Erythroblast (primary cell): ENCODE measurements around the gene SALL4.
"Not testable (repeated sequence)": the region's sequence is repeated elsewhere in the genome, so short reads cannot be mapped to it uniquely, and the experiment has no call there.

Experiments used
- DNase-seq, 2 experiments: peaks; one replicate each; lab custom pipeline; 2025; lab: John Stamatoyannopoulos, UW
- GATA1 ChIP-seq: IDR thresholded peaks from 2 replicates; pipeline ENCODE4 v1.6.1; 2011; ENCODE audit warnings: low read depth, mild to moderate bottlenecking, control low read depth, low read length, moderate library complexity
- POLR2A ChIP-seq: IDR thresholded peaks from 2 replicates; pipeline ENCODE4 v1.6.1; 2011; ENCODE audit warnings: mild to moderate bottlenecking, low read length

SALL4 gene

GRCh38 chr20:51763965-51764602 lies 38.2 kb downstream of the SALL4 start:
- TF ChIP-seq GATA1 = no peak
- no peak for TF ChIP-seq POLR2A
- no peak for DNase-seq

- TF ChIP-seq POLR2A = no peak
- no peak for TF ChIP-seq GATA1
- DNase-seq = no peak
These were observed 41.3 kb downstream of the SALL4 start for GRCh38 chr20:51760905-51761546.

GRCh38 chr20:51759769-51760510 lies 42.4 kb downstream of the SALL4 start:
- no peak for DNase-seq
- TF ChIP-seq POLR2A (no peak), GATA1 (no peak)

- DNase-seq = no peak
- TF ChIP-seq GATA1 (no peak), POLR2A (no peak)
These were observed 43.3 kb downstream of the SALL4 start for GRCh38 chr20:51758978-51759544.

- DNase-seq = no peak
- TF ChIP-seq POLR2A = no peak
- TF ChIP-seq GATA1 = no peak
These were observed 45.1 kb downstream of the SALL4 start for GRCh38 chr20:51757226-51757625.

GRCh38 chr20:51756653-51757052 lies 45.7 kb downstream of the SALL4 start:
- no peak for DNase-seq
- TF ChIP-seq POLR2A = no peak
- TF ChIP-seq GATA1 = no peak

- not testable (repeated sequence) for DNase-seq
These were observed 49.1 kb downstream of the SALL4 start for GRCh38 chr20:51753220-51753619.

GRCh38 chr20:51752343-51752951 lies 49.9 kb downstream of the SALL4 start:
- TF ChIP-seq POLR2A = no peak
- no peak for TF ChIP-seq GATA1
- no peak for DNase-seq

- DNase-seq = no peak
- TF ChIP-seq GATA1 (no peak), POLR2A (no peak)
These were observed 51.4 kb downstream of the SALL4 start for GRCh38 chr20:51750770-51751388.

- TF ChIP-seq GATA1 (no peak), POLR2A (no peak)
- DNase-seq = no peak
These were observed 52.1 kb downstream of the SALL4 start for GRCh38 chr20:51750037-51750769.

- TF ChIP-seq GATA1 = no peak
- TF ChIP-seq POLR2A = no peak
- DNase-seq = no peak
These were observed 52.7 kb downstream of the SALL4 start for GRCh38 chr20:51749674-51750036.

- no peak for DNase-seq
- TF ChIP-seq POLR2A (no peak), GATA1 (no peak)
These were observed 55.0 kb downstream of the SALL4 start for GRCh38 chr20:51747182-51747911.

- TF ChIP-seq GATA1 = no peak
- no peak for TF ChIP-seq POLR2A
- DNase-seq = no peak
These were observed 56.5 kb downstream of the SALL4 start for GRCh38 chr20:51745804-51746203.
